ENCODE data around the gene GSE1.

Gene GSE1

GRCh38 chr16:85607796-85608514 is 5.2 kb upstream of the GSE1 start:
- DNase-seq: no peak

- no peak for DNase-seq
Measured at GRCh38 chr16:85608515-85608885, 4.6 kb upstream of the GSE1 start.

GRCh38 chr16:85608887-85609286 is 4.2 kb upstream of the GSE1 start:
- no peak for DNase-seq

- DNase-seq: no peak
Measured at GRCh38 chr16:85609539-85609938, 3.6 kb upstream of the GSE1 start.

GRCh38 chr16:85610059-85610445 is 3.1 kb upstream of the GSE1 start:
- DNase-seq: peak in 1 of 2 donors; percentile 3

GRCh38 chr16:85610446-85611193 is 2.5 kb upstream of the GSE1 start:
- DNase-seq: peak; percentile 83 to 89

- no peak for DNase-seq
Measured at GRCh38 chr16:85611194-85611443, 2.0 kb upstream of the GSE1 start.

- peak; percentile 20 to 46 for DNase-seq
Measured at GRCh38 chr16:85611444-85612190, 1.5 kb upstream of the GSE1 start.

- DNase-seq: no peak
Measured at GRCh38 chr16:85612191-85612800, 826 bp upstream of the GSE1 start.

GRCh38 chr16:85613604-85614337 is 649 bp downstream of the GSE1 start:
- DNase-seq: peak in 1 of 2 donors; percentile 19

GRCh38 chr16:85614338-85615013 is 1.4 kb downstream of the GSE1 start:
- DNase-seq: peak in 1 of 2 donors; percentile 16

GRCh38 chr16:85615014-85615851 is 2.1 kb downstream of the GSE1 start:
- peak in 1 of 2 donors; percentile 11 for DNase-seq

GRCh38 chr16:85615852-85616606 is 2.9 kb downstream of the GSE1 start:
- peak; percentile 80 to 85 for DNase-seq

- DNase-seq: peak; percentile 16 to 43
Measured at GRCh38 chr16:85616607-85617321, 3.6 kb downstream of the GSE1 start.

GRCh38 chr16:85617948-85618347 is 4.8 kb downstream of the GSE1 start:
- DNase-seq: no peak

GRCh38 chr16:85618521-85618920 is 5.4 kb downstream of the GSE1 start:
- DNase-seq: no peak

GRCh38 chr16:85619101-85619891 is 6.2 kb downstream of the GSE1 start:
- DNase-seq: no peak

GRCh38 chr16:85620374-85620773 is 7.3 kb downstream of the GSE1 start:
- no peak for DNase-seq
